KMS-11 (cell line): ENCODE measurements around the gene ZNF669.

ENCODE experiments used
- H2AFZ ChIP-seq: fragments of 200-600 bp; sonication (generic); 2 replicates; pipeline ENCODE4 v1.6.1; 2016; ENCODE audit warnings: antibody characterized with exemption, mixed run types, low read depth
- H3K27ac ChIP-seq: fragments of 200-600 bp; sonication (generic); 2 replicates; pipeline ENCODE4 v1.6.1; 2016; ENCODE audit warnings: mild to moderate bottlenecking, mixed run types
- H3K27me3 ChIP-seq: fragments of 200-600 bp; sonication (generic); 2 replicates; pipeline ENCODE4 v1.6.1; 2017; ENCODE audit warnings: mild to moderate bottlenecking, low read depth, mixed run types, moderate library complexity; ENCODE audit not compliant: insufficient read depth
- H3K36me3 ChIP-seq: fragments of 200-600 bp; sonication (generic); 2 replicates; pipeline ENCODE4 v1.6.1; 2017; ENCODE audit warnings: mild to moderate bottlenecking, mixed run types; ENCODE audit not compliant: insufficient read depth
- H3K4me1 ChIP-seq: fragments of 200-600 bp; sonication (generic); 2 replicates; pipeline ENCODE4 v1.6.1; 2016; ENCODE audit warnings: mild to moderate bottlenecking, low read depth, mixed run types; ENCODE audit not compliant: poor library complexity, severe bottlenecking
- H3K4me2 ChIP-seq: fragments of 200-600 bp; sonication (generic); 2 replicates; pipeline ENCODE4 v1.7.0; 2016; ENCODE audit warnings: mild to moderate bottlenecking, mixed run types
- H3K4me3 ChIP-seq: fragments of 200-600 bp; sonication (generic); IDR thresholded peaks from 2 replicates; pipeline ENCODE4 v1.6.1; 2017; ENCODE audit warnings: low read depth, low read length, mixed read lengths; ENCODE audit not compliant: insufficient read depth
- H3K79me2 ChIP-seq: fragments of 200-600 bp; sonication (generic); 2 replicates; pipeline ENCODE4 v1.6.1; 2016; ENCODE audit warnings: low read depth, mixed run types; ENCODE audit not compliant: insufficient read depth
- H3K9ac ChIP-seq: fragments of 200-600 bp; sonication (generic); 2 replicates; pipeline ENCODE4 v1.6.1; 2016; ENCODE audit warnings: mild to moderate bottlenecking, mixed run types
- H4K20me1 ChIP-seq: fragments of 200-600 bp; sonication (generic); 2 replicates; pipeline ENCODE4 v1.6.1; 2016; ENCODE audit warnings: mild to moderate bottlenecking, mixed run types; ENCODE audit not compliant: insufficient read depth
- CTCF ChIP-seq: fragments of 200-600 bp; sonication (generic); conservative IDR thresholded peaks from 2 replicates; pipeline ENCODE4 v1.6.1; 2017; ENCODE audit warnings: low read depth, mild to moderate bottlenecking, antibody characterized with exemption, low read length, moderate library complexity, mixed read lengths

The ZNF669 gene

GRCh38 chr1:247114351-247115140, 10.4 kb upstream of the ZNF669 start:
- Histone ChIP-seq H3K4me3 (no peak overlapping the region), H3K27me3 (no peaks in the 10 kb centered on the region), H3K79me2 (no peaks in the 10 kb centered on the region), H4K20me1 (no peaks in the 10 kb centered on the region), H3K9ac (no peak overlapping the region), H3K27ac (no peak overlapping the region), H3K36me3 (no peaks in the 10 kb centered on the region), H3K4me2 (no peak overlapping the region), H2AFZ (no peak overlapping the region), H3K4me1 (no peaks in the 10 kb centered on the region)
- no peak for TF ChIP-seq CTCF

- H3K27me3 ChIP-seq = no peaks in the 10 kb centered on the region
- no peak overlapping the region for H3K4me3 ChIP-seq
- no peak overlapping the region for H3K9ac ChIP-seq
Measured at GRCh38 chr1:247113733-247114271, 9.6 kb upstream of the ZNF669 start.

GRCh38 chr1:247113094-247113497, 8.9 kb upstream of the ZNF669 start:
- Histone ChIP-seq H3K36me3 (no peaks in the 10 kb centered on the region), H2AFZ (no peak overlapping the region), H3K4me3 (no peak overlapping the region), H3K27me3 (no peaks in the 10 kb centered on the region), H3K4me2 (no peak overlapping the region), H3K9ac (no peak overlapping the region), H3K79me2 (no peaks in the 10 kb centered on the region), H3K4me1 (no peaks in the 10 kb centered on the region), H4K20me1 (no peaks in the 10 kb centered on the region), H3K27ac (no peak overlapping the region)
- no peak for TF ChIP-seq CTCF

More at GRCh38 chr1:247113733-247114271, 9.6 kb upstream of the ZNF669 start:
- Histone ChIP-seq H3K79me2 (no peaks in the 10 kb centered on the region), H3K27ac (no peak overlapping the region), H3K4me2 (no peak overlapping the region), H2AFZ (no peak overlapping the region), H4K20me1 (no peaks in the 10 kb centered on the region), H3K36me3 (no peaks in the 10 kb centered on the region), H3K4me1 (no peaks in the 10 kb centered on the region)
- no peak for TF ChIP-seq CTCF

GRCh38 chr1:247112479-247112781, 8.3 kb upstream of the ZNF669 start:
- no peak for TF ChIP-seq CTCF
- Histone ChIP-seq H3K4me3 (no peak overlapping the region), H3K4me1 (no peaks in the 10 kb centered on the region), H4K20me1 (no peaks in the 10 kb centered on the region), H3K79me2 (no peaks in the 10 kb centered on the region), H3K27me3 (no peaks in the 10 kb centered on the region), H3K36me3 (no peaks in the 10 kb centered on the region), H3K4me2 (no peak overlapping the region), H3K27ac (no peak overlapping the region), H2AFZ (no peak overlapping the region), H3K9ac (no peak overlapping the region)
